ENCODE data around the gene PPP2R2D.

The PPP2R2D gene

GRCh38 chr10:131925011-131925649 lies 24.3 kb downstream of the PPP2R2D start:
- Histone ChIP-seq H3K9me3 (ENCODE audit: low read length) (peaks cover 11% of the 10 kb centered on the region), H3K27me3 (ENCODE audit: insufficient read depth, low read length) (no peaks in the 10 kb centered on the region), H3K4me3 (ENCODE audit: low read length) (no peak overlapping the region)

GRCh38 chr10:131925716-131926115 lies 24.9 kb downstream of the PPP2R2D start:
- Histone ChIP-seq H3K4me3 (ENCODE audit: low read length) (no peak overlapping the region), H3K27me3 (ENCODE audit: insufficient read depth, low read length) (no peaks in the 10 kb centered on the region), H3K4me1 (ENCODE audit: insufficient read depth, low read length) (peaks cover 11% of the 10 kb centered on the region), H3K9me3 (ENCODE audit: low read length) (peaks cover 11% of the 10 kb centered on the region), H3K36me3 (ENCODE audit: insufficient read depth, low read length) (peaks cover 5% of the 10 kb centered on the region), H2AFZ (ENCODE audit: low read depth, low read length) (no peak overlapping the region)

More at GRCh38 chr10:131925011-131925649, 24.3 kb downstream of the PPP2R2D start:
- peaks cover 5% of the 10 kb centered on the region for H3K36me3 ChIP-seq (ENCODE audit: insufficient read depth, low read length)
- H3K4me1 ChIP-seq (ENCODE audit: insufficient read depth, low read length) = peaks cover 11% of the 10 kb centered on the region
- H2AFZ ChIP-seq (ENCODE audit: low read depth, low read length) = no peak overlapping the region

- Histone ChIP-seq H2AFZ (ENCODE audit: low read depth, low read length) (no peak overlapping the region), H3K27me3 (ENCODE audit: insufficient read depth, low read length) (no peaks in the 10 kb centered on the region), H3K4me1 (ENCODE audit: insufficient read depth, low read length) (peaks cover 8% of the 10 kb centered on the region), H3K9me3 (ENCODE audit: low read length) (peaks cover 14% of the 10 kb centered on the region), H3K4me3 (ENCODE audit: low read length) (no peak overlapping the region), H3K36me3 (ENCODE audit: insufficient read depth, low read length) (peaks cover 5% of the 10 kb centered on the region)
These were observed 25.4 kb downstream of the PPP2R2D start for GRCh38 chr10:131926253-131926652.

- H3K36me3 ChIP-seq (ENCODE audit: insufficient read depth, low read length) = peaks cover 5% of the 10 kb centered on the region
- peaks cover 15% of the 10 kb centered on the region for H3K9me3 ChIP-seq (ENCODE audit: low read length)
- peaks cover 3% of the 10 kb centered on the region for H3K4me1 ChIP-seq (ENCODE audit: insufficient read depth, low read length)
- H3K27me3 ChIP-seq (ENCODE audit: insufficient read depth, low read length) = no peaks in the 10 kb centered on the region
- no peak overlapping the region for H3K4me3 ChIP-seq (ENCODE audit: low read length)
- no peak overlapping the region for H2AFZ ChIP-seq (ENCODE audit: low read depth, low read length)
These were observed 26.2 kb downstream of the PPP2R2D start for GRCh38 chr10:131926743-131927595.

- peaks cover 20% of the 10 kb centered on the region for H3K9me3 ChIP-seq (ENCODE audit: low read length)
- H3K4me3 ChIP-seq (ENCODE audit: low read length) = no peak overlapping the region
- peaks cover 3% of the 10 kb centered on the region for H3K4me1 ChIP-seq (ENCODE audit: insufficient read depth, low read length)
- H3K36me3 ChIP-seq (ENCODE audit: insufficient read depth, low read length) = peaks cover 5% of the 10 kb centered on the region
- H2AFZ ChIP-seq (ENCODE audit: low read depth, low read length) = no peak overlapping the region
- H3K27me3 ChIP-seq (ENCODE audit: insufficient read depth, low read length) = no peaks in the 10 kb centered on the region
These were observed 27.7 kb downstream of the PPP2R2D start for GRCh38 chr10:131928248-131929095.

GRCh38 chr10:131929122-131929845 lies 28.5 kb downstream of the PPP2R2D start:
- peaks cover 20% of the 10 kb centered on the region for H3K9me3 ChIP-seq (ENCODE audit: low read length)
- H3K4me1 ChIP-seq (ENCODE audit: insufficient read depth, low read length) = peaks cover 3% of the 10 kb centered on the region
- H3K4me3 ChIP-seq (ENCODE audit: low read length) = no peak overlapping the region
- no peak overlapping the region for H2AFZ ChIP-seq (ENCODE audit: low read depth, low read length)
- H3K36me3 ChIP-seq (ENCODE audit: insufficient read depth, low read length) = peaks cover 7% of the 10 kb centered on the region
- H3K27me3 ChIP-seq (ENCODE audit: insufficient read depth, low read length) = no peaks in the 10 kb centered on the region

GRCh38 chr10:131930150-131930549 lies 29.3 kb downstream of the PPP2R2D start:
- Histone ChIP-seq H3K36me3 (ENCODE audit: insufficient read depth, low read length) (peaks cover 15% of the 10 kb centered on the region), H3K4me1 (ENCODE audit: insufficient read depth, low read length) (peaks cover 3% of the 10 kb centered on the region), H3K9me3 (ENCODE audit: low read length) (peaks cover 18% of the 10 kb centered on the region), H3K4me3 (ENCODE audit: low read length) (no peak overlapping the region), H2AFZ (ENCODE audit: low read depth, low read length) (no peak overlapping the region), H3K27me3 (ENCODE audit: insufficient read depth, low read length) (no peaks in the 10 kb centered on the region)

GRCh38 chr10:131930586-131931330 lies 29.9 kb downstream of the PPP2R2D start:
- no peak overlapping the region for H2AFZ ChIP-seq (ENCODE audit: low read depth, low read length)

GRCh38 chr10:131931981-131932380 lies 31.2 kb downstream of the PPP2R2D start:
- no peak overlapping the region for H2AFZ ChIP-seq (ENCODE audit: low read depth, low read length)
- H3K4me1 ChIP-seq (ENCODE audit: insufficient read depth, low read length) = peaks cover 3% of the 10 kb centered on the region
- H3K4me3 ChIP-seq (ENCODE audit: low read length) = no peak overlapping the region
- peaks cover 14% of the 10 kb centered on the region for H3K9me3 ChIP-seq (ENCODE audit: low read length)
- H3K27me3 ChIP-seq (ENCODE audit: insufficient read depth, low read length) = no peaks in the 10 kb centered on the region
- peaks cover 26% of the 10 kb centered on the region for H3K36me3 ChIP-seq (ENCODE audit: insufficient read depth, low read length)

More at GRCh38 chr10:131930586-131931330, 29.9 kb downstream of the PPP2R2D start:
- Histone ChIP-seq H3K36me3 (ENCODE audit: insufficient read depth, low read length) (peaks cover 20% of the 10 kb centered on the region), H3K27me3 (ENCODE audit: insufficient read depth, low read length) (no peaks in the 10 kb centered on the region), H3K9me3 (ENCODE audit: low read length) (peaks cover 16% of the 10 kb centered on the region), H3K4me1 (ENCODE audit: insufficient read depth, low read length) (peaks cover 3% of the 10 kb centered on the region), H3K4me3 (ENCODE audit: low read length) (no peak overlapping the region)

GRCh38 chr10:131933016-131933695 lies 32.3 kb downstream of the PPP2R2D start:
- Histone ChIP-seq H3K4me3 (ENCODE audit: low read length) (no peak overlapping the region), H3K4me1 (ENCODE audit: insufficient read depth, low read length) (peaks cover 3% of the 10 kb centered on the region), H3K27me3 (ENCODE audit: insufficient read depth, low read length) (no peaks in the 10 kb centered on the region), H2AFZ (ENCODE audit: low read depth, low read length) (no peak overlapping the region), H3K9me3 (ENCODE audit: low read length) (peaks cover 14% of the 10 kb centered on the region), H3K36me3 (ENCODE audit: insufficient read depth, low read length) (peaks cover 37% of the 10 kb centered on the region)

- no peaks in the 10 kb centered on the region for H3K4me1 ChIP-seq (ENCODE audit: insufficient read depth, low read length)
- no peak overlapping the region for H3K4me3 ChIP-seq (ENCODE audit: low read length)
- H3K9me3 ChIP-seq (ENCODE audit: low read length) = peaks cover 14% of the 10 kb centered on the region
- no peaks in the 10 kb centered on the region for H3K27me3 ChIP-seq (ENCODE audit: insufficient read depth, low read length)
- H3K36me3 ChIP-seq (ENCODE audit: insufficient read depth, low read length) = peaks cover 42% of the 10 kb centered on the region
- no peak overlapping the region for H2AFZ ChIP-seq (ENCODE audit: low read depth, low read length)
These were observed 32.9 kb downstream of the PPP2R2D start for GRCh38 chr10:131933696-131934086.

Data from neuron (in vitro differentiated cells).